Measurements from ENCODE around the gene MYNN. TPM values are rescaled to one million over a fixed set of nuclear protein-coding genes. Genes with fewer than 3 reads are reported as not detected.

The MYNN gene
- total and polyA plus RNA-seq, 2 of the 13 experiments (the other 11 are each of a cell fraction or from before 2014, with no cell fraction given): 10.4 to 17.6 TPM

DNA sequence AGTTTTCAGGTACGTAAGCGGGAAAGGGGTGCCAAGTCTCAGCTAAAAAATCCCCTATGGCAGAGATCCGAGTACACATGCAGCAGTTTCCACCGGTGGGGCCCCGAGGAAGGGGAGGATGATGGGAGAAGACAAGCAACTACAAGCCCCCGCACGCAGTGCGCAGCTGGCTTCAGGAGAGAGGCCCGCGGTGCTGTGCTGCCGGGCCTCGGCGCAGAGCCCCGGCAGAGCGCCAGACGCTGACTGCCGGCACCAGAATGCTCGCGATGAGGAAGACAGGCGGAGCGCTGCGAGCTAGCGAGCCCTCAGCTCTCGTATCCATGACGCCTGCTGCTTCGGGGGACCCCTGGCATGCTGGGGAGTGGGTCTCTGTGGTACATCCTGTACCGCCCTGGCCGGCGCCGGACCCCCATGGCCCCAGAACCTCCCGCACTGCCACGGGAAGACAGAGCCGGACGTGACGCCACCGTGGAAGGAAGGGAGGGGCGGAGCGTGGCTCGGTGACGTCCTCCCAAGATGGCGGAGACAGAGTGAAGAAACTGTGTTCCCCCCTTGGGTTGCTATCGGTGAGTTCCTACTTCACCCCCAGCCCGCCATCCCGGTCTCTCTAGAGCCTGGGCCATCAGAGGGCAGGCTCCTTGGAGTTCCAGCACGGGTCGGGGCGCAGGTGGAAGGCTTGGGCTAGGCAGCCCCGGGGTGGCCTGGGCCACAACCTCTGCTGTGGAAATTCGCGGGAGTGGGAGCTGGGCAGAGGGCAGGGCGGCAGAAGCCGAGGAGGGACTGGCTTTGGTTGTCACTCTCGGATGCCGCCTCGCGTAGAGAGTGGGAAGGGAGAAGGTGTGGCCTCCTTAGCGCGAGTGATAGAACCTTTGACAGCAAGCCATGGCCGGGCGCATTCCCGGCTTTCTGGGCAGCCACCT, at the start of gene MYNN (continued):
- TF ChIP-seq ZNF235 (CRISPR knock-in tag; IDR thresholded peaks at IDR 0.05; ENCODE audit: borderline replicate concordance) (peak; percentile 93), CEBPG (CRISPR knock-in tag; IDR thresholded peaks at IDR 0.05) (peak; percentile 52; the same call in 1 of the 2 replicates), PCBP2 (optimal IDR thresholded peaks at IDR 0.05; ENCODE audit: low read depth, low read length, poor library complexity, severe bottlenecking) (no peak), RBM22 (optimal IDR thresholded peaks at IDR 0.05; ENCODE audit: low read length) (no peak), ZNF343 (CRISPR knock-in tag; IDR thresholded peaks at IDR 0.05) (peak; percentile 94), ETV5 (CRISPR knock-in tag; IDR thresholded peaks at IDR 0.05; ENCODE audit: borderline replicate concordance) (peak; percentile 74), SMARCC2 (IDR thresholded peaks at IDR 0.05) (no peak), ZNF274 (CRISPR knock-in tag; IDR thresholded peaks at IDR 0.05) (peak; percentile 87; the same call in 1 of the 2 replicates), KDM5A (IDR thresholded peaks at IDR 0.05; ENCODE audit: borderline replicate concordance, low read length) (peak; percentile 90), SOX5 (CRISPR knock-in tag; IDR thresholded peaks at IDR 0.05; ENCODE audit: borderline replicate concordance) (no peak; the same call in 1 of the 2 replicates), IRX3 (CRISPR knock-in tag; IDR thresholded peaks at IDR 0.05; ENCODE audit: borderline replicate concordance, low read depth) (no peak), ZNF766 (CRISPR knock-in tag; IDR thresholded peaks at IDR 0.05; ENCODE audit: borderline replicate concordance) (peak; percentile 72; the same call in 1 of the 2 replicates), ZNF775 (CRISPR knock-in tag; IDR thresholded peaks at IDR 0.05; ENCODE audit: borderline replicate concordance) (peak; percentile 79), ONECUT2 (CRISPR knock-in tag; IDR thresholded peaks at IDR 0.05) (no peak), MEIS1 (CRISPR knock-in tag; IDR thresholded peaks at IDR 0.05; ENCODE audit: borderline replicate concordance) (no peak; the same call in 1 of the 2 replicates), POLR2A (IDR thresholded peaks at IDR 0.05; ENCODE audit: insufficient read depth in 1 of 2, low read depth in 2 of 2, low read length in 2 of 2) (peak; percentile 89 to 97), ZNF101 (CRISPR knock-in tag; IDR thresholded peaks at IDR 0.05; ENCODE audit: borderline replicate concordance, low read depth) (no peak), MTA1 (CRISPR knock-in tag; IDR thresholded peaks at IDR 0.05; ENCODE audit: borderline replicate concordance) (peak; percentile 57; the same call in 1 of the 2 replicates)
- TF ChIP-seq, protein P1, sequence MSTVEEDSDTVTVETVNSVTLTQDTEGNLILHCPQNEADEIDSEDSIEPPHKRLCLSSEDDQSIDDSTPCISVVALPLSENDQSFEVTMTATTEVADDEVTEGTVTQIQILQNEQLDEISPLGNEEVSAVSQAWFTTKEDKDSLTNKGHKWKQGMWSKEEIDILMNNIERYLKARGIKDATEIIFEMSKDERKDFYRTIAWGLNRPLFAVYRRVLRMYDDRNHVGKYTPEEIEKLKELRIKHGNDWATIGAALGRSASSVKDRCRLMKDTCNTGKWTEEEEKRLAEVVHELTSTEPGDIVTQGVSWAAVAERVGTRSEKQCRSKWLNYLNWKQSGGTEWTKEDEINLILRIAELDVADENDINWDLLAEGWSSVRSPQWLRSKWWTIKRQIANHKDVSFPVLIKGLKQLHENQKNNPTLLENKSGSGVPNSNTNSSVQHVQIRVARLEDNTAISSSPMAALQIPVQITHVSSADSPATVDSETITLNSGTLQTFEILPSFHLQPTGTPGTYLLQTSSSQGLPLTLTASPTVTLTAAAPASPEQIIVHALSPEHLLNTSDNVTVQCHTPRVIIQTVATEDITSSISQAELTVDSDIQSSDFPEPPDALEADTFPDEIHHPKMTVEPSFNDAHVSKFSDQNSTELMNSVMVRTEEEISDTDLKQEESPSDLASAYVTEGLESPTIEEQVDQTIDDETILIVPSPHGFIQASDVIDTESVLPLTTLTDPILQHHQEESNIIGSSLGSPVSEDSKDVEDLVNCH (CRISPR knock-in tag; IDR thresholded peaks at IDR 0.05): 0 out of 2 replicates have a peak, but pooled peaks have one; percentile 31
- TF ChIP-seq, protein P2, sequence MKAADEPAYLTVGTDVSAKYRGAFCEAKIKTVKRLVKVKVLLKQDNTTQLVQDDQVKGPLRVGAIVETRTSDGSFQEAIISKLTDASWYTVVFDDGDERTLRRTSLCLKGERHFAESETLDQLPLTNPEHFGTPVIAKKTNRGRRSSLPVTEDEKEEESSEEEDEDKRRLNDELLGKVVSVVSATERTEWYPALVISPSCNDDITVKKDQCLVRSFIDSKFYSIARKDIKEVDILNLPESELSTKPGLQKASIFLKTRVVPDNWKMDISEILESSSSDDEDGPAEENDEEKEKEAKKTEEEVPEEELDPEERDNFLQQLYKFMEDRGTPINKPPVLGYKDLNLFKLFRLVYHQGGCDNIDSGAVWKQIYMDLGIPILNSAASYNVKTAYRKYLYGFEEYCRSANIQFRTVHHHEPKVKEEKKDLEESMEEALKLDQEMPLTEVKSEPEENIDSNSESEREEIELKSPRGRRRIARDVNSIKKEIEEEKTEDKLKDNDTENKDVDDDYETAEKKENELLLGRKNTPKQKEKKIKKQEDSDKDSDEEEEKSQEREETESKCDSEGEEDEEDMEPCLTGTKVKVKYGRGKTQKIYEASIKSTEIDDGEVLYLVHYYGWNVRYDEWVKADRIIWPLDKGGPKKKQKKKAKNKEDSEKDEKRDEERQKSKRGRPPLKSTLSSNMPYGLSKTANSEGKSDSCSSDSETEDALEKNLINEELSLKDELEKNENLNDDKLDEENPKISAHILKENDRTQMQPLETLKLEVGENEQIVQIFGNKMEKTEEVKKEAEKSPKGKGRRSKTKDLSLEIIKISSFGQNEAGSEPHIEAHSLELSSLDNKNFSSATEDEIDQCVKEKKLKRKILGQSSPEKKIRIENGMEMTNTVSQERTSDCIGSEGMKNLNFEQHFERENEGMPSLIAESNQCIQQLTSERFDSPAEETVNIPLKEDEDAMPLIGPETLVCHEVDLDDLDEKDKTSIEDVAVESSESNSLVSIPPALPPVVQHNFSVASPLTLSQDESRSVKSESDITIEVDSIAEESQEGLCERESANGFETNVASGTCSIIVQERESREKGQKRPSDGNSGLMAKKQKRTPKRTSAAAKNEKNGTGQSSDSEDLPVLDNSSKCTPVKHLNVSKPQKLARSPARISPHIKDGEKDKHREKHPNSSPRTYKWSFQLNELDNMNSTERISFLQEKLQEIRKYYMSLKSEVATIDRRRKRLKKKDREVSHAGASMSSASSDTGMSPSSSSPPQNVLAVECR (CRISPR knock-in tag; IDR thresholded peaks at IDR 0.05; ENCODE audit: borderline replicate concordance): peak; percentile 93
- TF ChIP-seq, protein P3, sequence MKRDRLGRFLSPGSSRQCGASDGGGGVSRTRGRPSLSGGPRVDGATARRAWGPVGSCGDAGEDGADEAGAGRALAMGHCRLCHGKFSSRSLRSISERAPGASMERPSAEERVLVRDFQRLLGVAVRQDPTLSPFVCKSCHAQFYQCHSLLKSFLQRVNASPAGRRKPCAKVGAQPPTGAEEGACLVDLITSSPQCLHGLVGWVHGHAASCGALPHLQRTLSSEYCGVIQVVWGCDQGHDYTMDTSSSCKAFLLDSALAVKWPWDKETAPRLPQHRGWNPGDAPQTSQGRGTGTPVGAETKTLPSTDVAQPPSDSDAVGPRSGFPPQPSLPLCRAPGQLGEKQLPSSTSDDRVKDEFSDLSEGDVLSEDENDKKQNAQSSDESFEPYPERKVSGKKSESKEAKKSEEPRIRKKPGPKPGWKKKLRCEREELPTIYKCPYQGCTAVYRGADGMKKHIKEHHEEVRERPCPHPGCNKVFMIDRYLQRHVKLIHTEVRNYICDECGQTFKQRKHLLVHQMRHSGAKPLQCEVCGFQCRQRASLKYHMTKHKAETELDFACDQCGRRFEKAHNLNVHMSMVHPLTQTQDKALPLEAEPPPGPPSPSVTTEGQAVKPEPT (CRISPR knock-in tag; IDR thresholded peaks at IDR 0.05; ENCODE audit: low read depth): no peak
